ENCODE results near the gene MTHFD1L.

Gene MTHFD1L

GRCh38 chr6:150932996-150933395 lies 67.5 kb downstream of the MTHFD1L start:
- ATAC-seq (no peak), DNase-seq (no peak)

GRCh38 chr6:150934380-150934779 lies 68.9 kb downstream of the MTHFD1L start:
- no peak for DNase-seq
- no peak for ATAC-seq

- no peak for DNase-seq
- ATAC-seq: no peak
Measured at GRCh38 chr6:150936021-150936555, 70.6 kb downstream of the MTHFD1L start.

GRCh38 chr6:150937132-150937906 lies 71.8 kb downstream of the MTHFD1L start:
- DNase-seq: no peak

GRCh38 chr6:150939399-150939798 lies 73.9 kb downstream of the MTHFD1L start:
- no peak for DNase-seq

More at GRCh38 chr6:150937132-150937906, 71.8 kb downstream of the MTHFD1L start:
- ATAC-seq: no peak

GRCh38 chr6:150940941-150941340 lies 75.4 kb downstream of the MTHFD1L start:
- ATAC-seq: no peak

More at GRCh38 chr6:150939399-150939798, 73.9 kb downstream of the MTHFD1L start:
- no peak for ATAC-seq

GRCh38 chr6:150949526-150949925 lies 84.0 kb downstream of the MTHFD1L start:
- DNase-seq (no peak), ATAC-seq (no peak)

More at GRCh38 chr6:150940941-150941340, 75.4 kb downstream of the MTHFD1L start:
- no peak for DNase-seq

- ATAC-seq (no peak), DNase-seq (no peak)
Measured at GRCh38 chr6:150953851-150954250, 88.3 kb downstream of the MTHFD1L start.

- DNase-seq (no peak), ATAC-seq (no peak)
Measured at GRCh38 chr6:150959166-150959565, 93.7 kb downstream of the MTHFD1L start.

GRCh38 chr6:150962436-150962835 lies 96.9 kb downstream of the MTHFD1L start:
- DNase-seq (no peak), ATAC-seq (no peak)

- no peak for ATAC-seq
- DNase-seq: no peak
Measured at GRCh38 chr6:150964765-150965164, 99.3 kb downstream of the MTHFD1L start.

- no peak for ATAC-seq
- no peak for DNase-seq
Measured at GRCh38 chr6:150966786-150967185, 101.3 kb downstream of the MTHFD1L start.

- ATAC-seq (no peak), DNase-seq (no peak)
Measured at GRCh38 chr6:150967381-150967780, 101.9 kb downstream of the MTHFD1L start.

- ATAC-seq: no peak
- DNase-seq: no peak
Measured at GRCh38 chr6:150967910-150968309, 102.4 kb downstream of the MTHFD1L start.

GRCh38 chr6:150969901-150970300 lies 104.4 kb downstream of the MTHFD1L start:
- no peak for ATAC-seq

GRCh38 chr6:150971219-150971618 lies 105.7 kb downstream of the MTHFD1L start:
- DNase-seq (no peak), ATAC-seq (no peak)

More at GRCh38 chr6:150969901-150970300, 104.4 kb downstream of the MTHFD1L start:
- no peak for DNase-seq

- no peak for DNase-seq
Measured at GRCh38 chr6:150975136-150975535, 109.6 kb downstream of the MTHFD1L start.

GRCh38 chr6:150977281-150977680 lies 111.8 kb downstream of the MTHFD1L start:
- ATAC-seq (no peak), DNase-seq (no peak)

More at GRCh38 chr6:150975136-150975535, 109.6 kb downstream of the MTHFD1L start:
- no peak for ATAC-seq

- no peak for ATAC-seq
Measured at GRCh38 chr6:150978624-150979023, 113.1 kb downstream of the MTHFD1L start.

GRCh38 chr6:150979826-150980350 lies 114.4 kb downstream of the MTHFD1L start:
- no peak for DNase-seq
- ATAC-seq: no peak

More at GRCh38 chr6:150978624-150979023, 113.1 kb downstream of the MTHFD1L start:
- DNase-seq: no peak

GRCh38 chr6:150981095-150981494 lies 115.6 kb downstream of the MTHFD1L start:
- ATAC-seq: no peak
- DNase-seq: no peak

- ATAC-seq (no peak), DNase-seq (no peak)
Measured at GRCh38 chr6:150981669-150982068, 116.2 kb downstream of the MTHFD1L start.

- peak; percentile 76 for ATAC-seq
- DNase-seq: peak; percentile 6
Measured at GRCh38 chr6:150987371-150987828, 121.9 kb downstream of the MTHFD1L start.
